HG03457 (cell line): ENCODE data around the gene IL36B.

Source experiments
- ATAC-seq: cut with Tn5 transposase; IDR thresholded peaks from one replicate; pipeline ENCODE4 v1.9.1; 2021; ENCODE audit warnings: moderate number of reproducible peaks; ENCODE audit not compliant: unreplicated experiment

Gene IL36B

DNA sequence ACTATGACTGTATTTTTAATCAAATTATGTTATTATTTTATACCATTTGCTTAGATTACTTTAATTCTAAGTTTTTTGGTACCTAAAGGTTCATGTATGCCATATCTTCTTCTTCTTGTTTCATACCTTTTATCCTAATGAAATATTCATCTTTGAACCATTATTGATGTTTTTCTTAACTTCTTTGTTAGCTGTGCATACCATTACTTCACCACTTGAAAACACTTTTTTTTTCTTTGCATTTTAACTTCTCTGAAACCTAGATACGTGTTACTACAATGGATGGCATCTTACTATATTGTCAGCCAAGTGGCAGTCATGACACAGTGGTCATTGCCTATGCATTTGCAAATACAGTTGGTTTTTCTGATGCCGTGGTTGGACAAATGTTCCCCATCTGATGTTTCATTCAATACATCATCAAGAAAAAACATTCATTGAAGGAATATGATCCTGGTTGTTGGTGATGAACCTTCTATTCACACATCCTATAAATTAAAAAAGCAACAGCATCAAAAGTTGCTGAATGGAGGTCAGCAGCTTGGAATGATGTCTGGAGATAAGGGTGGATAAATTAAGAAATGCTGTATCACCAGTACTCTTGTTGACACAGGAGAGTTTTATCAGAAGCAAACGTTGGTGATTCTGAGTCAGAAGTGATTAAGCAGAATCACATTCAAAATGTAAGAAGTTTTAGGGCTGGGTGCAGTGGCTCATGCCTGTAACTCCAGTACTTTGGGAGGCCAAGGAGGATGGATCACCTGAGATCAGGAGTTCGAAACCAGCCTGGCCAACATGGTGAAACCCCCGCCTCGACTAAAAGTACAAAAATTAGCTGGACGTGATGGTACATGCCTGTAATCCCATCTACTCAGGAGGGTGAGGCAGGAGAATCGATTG is 40.0 kb downstream of the IL36B start:
- ATAC-seq = no peak

DNA sequence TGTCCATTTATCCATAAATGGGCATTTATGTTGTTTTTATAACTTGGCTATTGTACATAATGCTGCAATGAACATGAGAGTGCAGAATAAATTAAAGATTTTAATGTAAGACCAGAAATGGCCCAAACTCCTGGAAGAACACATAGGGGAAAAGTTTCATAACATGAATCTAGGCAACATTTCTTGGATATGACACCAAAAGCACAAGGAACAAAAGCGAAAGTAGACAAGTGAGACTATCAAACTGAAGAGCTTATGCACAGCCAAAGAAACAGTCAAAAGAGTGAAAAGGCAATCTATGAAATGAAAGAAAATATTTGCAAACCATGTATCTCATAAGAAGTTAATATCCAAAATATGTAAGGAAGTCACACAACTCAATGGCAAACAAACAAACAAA is 41.6 kb downstream of the IL36B start:
- no peak for ATAC-seq

DNA sequence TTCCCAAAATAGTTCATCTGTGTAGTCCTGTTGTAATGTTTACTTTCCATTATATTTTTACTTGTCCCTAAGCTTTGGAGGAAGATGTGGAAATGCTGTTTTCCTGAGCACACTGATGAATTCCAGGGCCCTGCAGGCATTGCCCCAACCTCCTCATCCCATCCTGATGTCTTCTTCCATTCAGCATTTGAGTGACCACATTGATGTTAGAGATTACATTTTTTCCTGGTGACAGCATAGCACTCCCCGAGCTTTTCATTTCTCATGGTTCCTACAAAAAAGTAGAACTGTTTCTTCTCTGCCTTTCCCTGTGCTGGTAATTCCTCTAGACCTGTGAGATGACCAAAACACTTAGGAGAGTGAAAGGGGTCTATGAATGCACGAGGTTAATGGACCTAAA is 42.6 kb downstream of the IL36B start:
- ATAC-seq = no peak

DNA sequence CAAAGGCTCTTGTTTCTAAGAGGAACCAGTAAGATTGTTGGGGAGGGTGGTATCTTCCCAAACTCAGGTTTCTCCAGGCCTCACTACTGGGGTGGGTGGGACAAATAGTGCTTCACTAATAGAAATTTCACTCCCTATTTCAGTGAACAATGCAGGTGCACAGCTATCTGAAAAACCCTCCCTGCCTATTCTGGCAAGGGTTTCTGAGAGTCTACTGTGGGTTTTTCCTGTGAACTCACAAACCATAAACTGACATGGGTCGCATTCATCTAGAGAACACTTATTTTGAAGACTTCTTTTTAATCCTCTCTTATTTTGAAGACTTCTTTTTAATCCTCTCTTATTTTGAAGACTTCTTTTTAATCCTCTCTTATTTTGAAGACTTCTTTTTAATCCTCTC is 43.0 kb downstream of the IL36B start:
- no peak for ATAC-seq

DNA sequence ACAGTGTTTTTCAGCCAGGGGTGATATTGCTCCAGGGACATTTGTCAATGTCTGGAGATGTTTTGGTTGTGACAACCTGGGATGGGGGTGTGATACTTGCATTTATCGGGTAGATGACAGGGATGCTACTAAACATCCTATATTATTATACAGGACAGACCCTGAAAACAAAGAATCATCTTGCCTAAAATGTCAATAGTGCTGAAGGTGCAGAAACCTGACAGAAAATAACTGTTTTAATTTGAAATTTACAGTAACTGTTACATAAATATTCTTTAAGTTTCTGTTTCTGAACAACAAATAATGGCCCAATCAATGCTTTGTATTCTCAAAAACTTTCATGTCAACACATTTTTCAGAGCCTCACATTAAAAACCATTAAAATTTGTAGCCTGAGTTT is 45.4 kb downstream of the IL36B start:
- ATAC-seq = no peak

DNA sequence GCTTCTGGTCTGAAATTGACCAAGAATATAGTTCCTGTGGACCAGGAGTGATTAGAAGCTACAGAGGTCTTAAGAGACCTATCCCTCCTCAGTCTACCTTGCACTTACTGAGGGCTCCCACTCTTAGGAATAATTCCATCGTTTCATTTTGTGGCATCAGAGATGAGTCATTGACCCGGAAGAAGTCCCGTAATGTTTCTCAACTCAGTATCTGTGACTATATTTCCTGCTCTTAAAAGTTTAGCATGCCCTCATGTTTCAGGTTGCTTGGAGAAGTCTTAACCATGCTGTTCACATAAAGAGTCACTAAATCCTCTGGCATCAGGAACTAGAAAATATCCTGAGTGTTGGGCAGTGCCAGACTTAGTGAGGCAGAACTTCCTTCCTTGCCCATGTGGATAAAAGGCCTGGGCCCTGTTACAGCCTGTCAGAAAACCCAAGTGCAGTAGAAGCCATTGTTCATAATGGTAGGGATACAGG is 47.6 kb downstream of the IL36B start, which contains the start of gene IL36A:
Gene IL36A, plus strand, starts transcription at position 430 of the 480 bp plus-strand sequence. CDS start 413 bp downstream, outside the sequence.
- no peak for ATAC-seq

DNA sequence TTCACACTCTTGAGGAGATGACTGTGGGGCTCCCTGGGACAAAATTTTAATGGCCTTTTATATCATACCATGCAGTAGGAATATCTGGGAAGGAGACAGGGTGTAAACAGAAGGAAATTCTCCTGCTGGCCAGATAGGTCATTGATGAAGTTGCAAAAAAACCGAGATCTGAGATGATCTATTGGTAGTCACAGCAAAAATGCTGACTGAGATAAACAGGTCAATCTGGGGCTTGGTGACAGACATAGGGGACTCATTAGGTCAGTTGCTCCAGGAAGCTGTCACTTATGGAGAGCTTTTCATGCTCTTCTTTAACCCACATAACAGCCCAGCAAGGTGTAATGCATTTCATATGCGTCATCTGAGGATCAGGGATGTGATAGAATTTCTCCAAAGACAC is 50.0 kb downstream of the IL36B start:
- ATAC-seq = no peak

DNA sequence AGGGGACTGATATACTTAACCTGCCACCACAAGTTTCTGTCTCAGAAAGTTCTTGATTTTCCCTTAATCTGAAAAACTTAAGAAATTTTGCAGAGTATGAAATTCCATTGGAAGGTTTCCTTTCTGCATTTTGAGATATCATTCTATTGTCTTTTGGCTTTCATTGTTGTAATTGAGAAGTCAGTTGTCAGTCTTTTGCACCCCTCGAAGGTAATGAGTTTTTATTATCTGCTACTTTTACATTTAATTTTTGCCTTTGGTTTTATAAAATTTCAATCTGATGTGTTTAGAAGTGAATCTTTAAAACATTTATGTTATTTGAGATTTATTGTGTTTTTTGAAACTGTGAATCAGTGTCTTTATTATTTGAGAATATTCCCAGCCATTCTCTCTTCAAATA is 52.2 kb downstream of the IL36B start:
- ATAC-seq = no peak

DNA sequence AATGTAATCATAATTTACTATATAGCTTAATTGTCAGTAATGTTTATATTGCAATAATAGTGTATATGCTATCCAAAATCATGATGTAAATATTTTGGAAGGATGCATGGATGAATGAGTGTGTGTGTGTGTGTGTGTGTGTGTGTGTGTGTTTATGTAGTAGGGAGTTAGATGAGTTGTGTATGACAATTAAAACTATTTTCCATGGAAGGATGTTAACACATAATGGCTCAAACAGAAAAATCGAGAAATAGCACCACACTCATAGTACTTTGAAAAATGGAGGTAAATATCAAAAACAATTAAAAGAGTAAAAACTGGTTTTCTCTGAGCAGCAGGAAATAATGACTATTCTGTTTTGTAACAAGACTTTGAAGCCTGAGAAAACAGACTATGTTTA is 55.5 kb downstream of the IL36B start:
- ATAC-seq = no peak

DNA sequence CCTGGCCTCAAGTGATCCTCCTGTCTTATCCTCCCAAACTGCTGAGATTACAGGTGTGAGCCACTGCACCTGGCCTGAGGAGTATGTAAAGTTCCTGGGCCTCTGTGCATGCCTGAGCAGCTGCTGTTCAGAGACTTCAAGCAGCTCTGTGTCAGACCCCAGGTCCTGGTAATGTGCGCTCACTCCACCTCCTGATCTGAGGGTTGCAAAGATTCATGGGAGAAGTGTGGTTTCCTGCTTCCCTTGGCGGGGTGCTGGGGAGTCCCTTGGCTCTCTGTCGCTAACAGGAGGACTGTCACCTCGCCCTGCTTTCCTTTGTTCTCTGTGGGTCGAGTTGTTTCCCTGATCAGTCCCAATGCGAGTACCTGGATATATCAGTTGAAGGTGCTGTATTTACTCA is 56.0 kb downstream of the IL36B start:
- no peak for ATAC-seq

DNA sequence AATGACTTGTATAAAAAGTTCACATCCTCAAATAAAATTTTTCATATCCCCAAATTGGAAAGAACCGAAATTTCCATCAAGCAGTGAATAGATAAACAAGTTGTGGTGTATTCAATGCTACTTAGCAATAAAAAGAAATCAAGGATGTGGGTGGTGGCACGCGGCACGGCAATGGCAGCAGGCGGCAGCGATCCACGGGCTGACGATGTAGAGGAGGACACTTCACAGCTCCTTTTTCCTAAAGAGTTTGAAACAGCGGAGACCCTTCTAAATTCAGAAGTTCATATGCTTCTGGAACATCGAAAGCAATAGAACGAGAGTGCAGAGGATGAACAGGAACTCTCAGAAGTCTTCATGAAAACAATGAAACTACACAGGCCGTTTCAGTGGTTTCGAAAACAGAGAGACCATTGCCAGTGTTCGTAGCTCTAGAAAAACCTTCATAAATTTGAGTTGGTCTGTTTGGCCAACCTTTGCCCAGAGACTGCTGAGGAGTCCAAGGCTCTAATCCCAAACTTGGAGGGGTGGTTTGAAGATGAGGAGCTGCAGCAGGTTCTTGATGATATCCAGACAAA is 57.2 kb downstream of the IL36B start:
- no peak for ATAC-seq

DNA sequence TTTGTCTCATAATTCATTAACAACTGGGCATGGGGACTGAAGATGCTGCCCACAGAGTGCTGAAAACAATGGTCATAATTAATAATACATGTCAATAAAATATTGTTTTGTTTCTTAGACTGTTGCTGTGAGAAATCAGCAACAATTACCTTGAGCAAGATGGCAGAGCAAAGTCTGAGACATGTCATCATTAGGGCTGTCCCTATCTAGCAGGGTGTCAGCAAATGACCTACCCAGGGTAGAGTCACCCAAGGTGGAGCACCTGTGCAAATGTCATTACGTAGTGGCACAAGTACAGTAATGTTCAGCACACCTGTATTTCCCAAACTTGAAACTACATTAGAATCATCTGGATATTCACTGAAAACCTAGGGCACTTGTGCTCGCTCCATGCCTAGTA is 58.0 kb downstream of the IL36B start:
- ATAC-seq = no peak

DNA sequence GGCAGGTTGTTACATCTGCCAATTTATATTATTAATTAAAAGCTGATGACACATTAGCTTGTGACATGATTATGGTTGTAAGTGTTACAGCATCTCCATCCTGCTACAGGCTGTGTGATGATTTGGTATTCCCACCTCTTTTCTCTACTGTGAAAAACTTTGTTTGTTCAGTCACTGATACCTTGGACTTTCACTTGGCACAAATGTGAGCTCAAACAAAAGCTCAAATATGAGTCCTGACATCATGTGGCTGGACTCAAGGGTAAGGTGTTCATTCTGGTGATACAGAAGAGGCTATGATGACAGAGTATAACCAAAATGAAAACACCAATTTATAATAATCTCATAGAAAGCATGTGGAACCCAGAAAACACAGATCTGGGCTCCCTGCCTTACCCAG is 58.8 kb downstream of the IL36B start:
- no peak for ATAC-seq

DNA sequence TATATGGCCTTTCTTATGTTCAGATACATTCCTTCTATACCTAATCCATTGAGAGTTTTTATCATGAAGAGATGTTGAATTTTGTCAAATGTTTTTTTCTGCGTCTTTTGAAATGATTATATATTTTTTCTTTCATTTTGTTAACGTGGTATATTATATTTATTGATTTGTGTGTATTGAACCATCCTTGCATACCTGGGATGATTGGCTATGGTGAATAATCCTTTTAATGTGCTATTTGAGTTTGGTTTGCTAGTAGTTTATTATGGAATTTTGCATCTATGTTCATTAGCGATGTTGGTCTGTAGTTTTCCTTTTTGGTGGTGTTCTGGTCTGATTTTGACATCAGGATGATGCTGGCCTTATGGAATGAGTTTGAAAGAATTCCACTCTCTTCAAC is 63.1 kb downstream of the IL36B start:
- no peak for ATAC-seq

DNA sequence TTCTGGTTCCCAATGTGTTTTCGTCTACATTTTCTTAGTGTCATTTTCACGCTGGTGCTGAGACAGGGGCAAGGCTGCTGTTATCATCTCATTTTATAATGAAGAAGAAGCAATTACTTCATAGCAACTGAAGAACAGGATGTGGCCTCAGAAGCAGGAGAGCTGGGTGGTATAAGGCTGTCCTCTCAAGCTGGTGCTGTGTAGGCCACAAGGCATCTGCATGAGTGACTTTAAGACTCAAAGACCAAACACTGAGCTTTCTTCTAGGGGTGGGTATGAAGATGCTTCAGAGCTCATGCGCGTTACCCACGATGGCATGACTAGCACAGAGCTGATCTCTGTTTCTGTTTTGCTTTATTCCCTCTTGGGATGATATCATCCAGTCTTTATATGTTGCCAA is 67.6 kb downstream of the IL36B start:
- no peak for ATAC-seq

DNA sequence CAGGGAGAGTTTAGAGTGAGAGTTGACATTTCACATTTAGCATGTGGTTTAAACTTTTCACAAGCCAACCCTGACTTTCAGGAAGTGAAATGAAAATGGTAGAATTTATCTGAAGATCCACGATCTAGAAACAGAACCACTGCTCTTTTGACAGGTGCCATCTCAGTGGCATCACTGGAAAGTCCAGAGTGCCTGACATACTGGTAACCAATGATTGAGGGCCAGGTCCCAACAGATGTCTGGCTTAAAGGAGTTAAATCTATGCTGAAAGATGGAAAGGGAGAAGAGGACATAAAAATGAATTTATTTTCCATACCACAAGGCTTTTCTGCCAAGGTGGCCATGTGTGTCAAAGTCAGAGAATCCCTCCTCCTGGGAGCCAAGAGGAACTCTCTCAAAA is 72.1 kb downstream of the IL36B start:
- ATAC-seq = no peak

DNA sequence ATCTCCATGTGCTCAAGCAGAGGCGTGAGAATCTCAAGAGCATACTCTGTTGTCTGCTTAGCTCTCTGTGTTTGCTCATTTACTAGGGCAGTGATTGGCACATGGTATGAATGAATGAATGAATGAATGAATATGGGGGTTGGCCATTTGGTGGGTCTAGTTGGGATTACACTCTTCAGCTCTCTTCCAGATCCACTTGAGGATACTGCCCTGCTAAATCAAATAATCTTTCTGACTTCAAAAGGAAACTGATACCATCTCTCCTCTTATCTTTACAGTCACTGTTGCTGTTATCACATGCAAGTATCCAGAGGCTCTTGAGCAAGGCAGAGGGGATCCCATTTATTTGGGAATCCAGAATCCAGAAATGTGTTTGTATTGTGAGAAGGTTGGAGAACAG is 72.9 kb downstream of the IL36B start:
- ATAC-seq = no peak

DNA sequence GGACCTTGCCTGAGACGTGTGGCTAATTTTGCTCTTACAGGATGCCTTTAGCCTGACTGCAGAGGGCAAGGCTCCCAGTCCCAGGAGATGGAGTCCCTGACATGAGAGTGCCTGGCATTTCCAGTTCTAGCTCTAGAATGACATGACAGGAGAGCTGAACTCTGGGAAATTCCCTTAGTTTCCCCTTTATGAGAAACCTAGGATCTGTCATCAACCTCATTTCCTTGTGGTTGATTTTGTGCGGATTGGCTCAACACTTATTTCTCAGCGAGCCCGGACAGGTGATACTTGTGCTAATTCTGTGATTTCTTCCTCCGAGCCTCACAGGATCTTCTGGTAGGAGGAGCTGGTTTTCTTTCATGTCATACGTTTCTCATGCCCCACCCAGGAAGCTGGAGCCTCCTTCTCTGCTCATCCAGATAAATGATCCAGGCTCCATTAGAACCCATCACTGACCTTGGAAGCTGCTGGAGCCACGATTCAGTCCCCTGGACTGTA is 75.1 kb downstream of the IL36B start, which contains the start of gene IL36G:
Gene IL36G, plus strand, starts transcription at position 448 of the 498 bp plus-strand sequence. CDS start 633 bp downstream, outside the sequence.
- ATAC-seq = no peak
